GM23248 (cell line): ENCODE measurements around the gene SLC35E2B.

ENCODE experiments used
- EZH2 ChIP-seq: fragments of 200-600 bp; sonication (generic); IDR thresholded peaks from 2 replicates; pipeline ENCODE4 v1.6.1; 2018; ENCODE audit warnings: antibody characterized with exemption, mild to moderate bottlenecking; ENCODE audit not compliant: insufficient read depth, poor library complexity, severe bottlenecking
- EZH2phosphoT487 ChIP-seq: fragments of 200-600 bp; sonication (generic); IDR thresholded peaks from 2 replicates; pipeline ENCODE4 v1.6.1; 2018; ENCODE audit warnings: antibody characterized with exemption, moderate library complexity, mild to moderate bottlenecking, low read depth; ENCODE audit not compliant: insufficient read depth

DNA sequence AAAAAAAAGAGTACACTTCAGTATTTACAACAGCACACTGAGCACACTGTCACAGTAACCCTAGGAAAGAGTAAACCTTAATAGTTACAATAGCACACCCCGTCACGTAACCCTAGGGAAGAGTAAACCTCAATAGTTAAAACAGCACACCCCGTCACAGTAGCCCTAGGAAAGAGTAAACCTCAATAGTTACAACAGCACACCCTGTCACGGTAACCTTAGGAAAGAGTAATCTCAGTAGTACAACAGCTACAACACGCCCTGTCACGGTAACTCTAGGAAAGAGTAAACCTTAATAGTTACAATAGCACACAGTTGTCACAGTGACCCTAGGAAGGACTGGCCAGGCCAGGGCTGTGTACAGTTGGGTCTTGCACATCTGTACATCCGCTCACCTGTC is 28.6 kb upstream of the SLC35E2B start:
- TF ChIP-seq EZH2 = no peak
- TF ChIP-seq EZH2phosphoT487 = no peak
